GM21528 (cell line): Measurements from ENCODE around the gene PTPN13.

Experiments used
- ATAC-seq: cut with Tn5 transposase; IDR thresholded peaks from one replicate; pipeline ENCODE4 v1.9.1; 2021; ENCODE audit warnings: mild to moderate bottlenecking, moderate library complexity; ENCODE audit not compliant: unreplicated experiment, low FRiP score

Gene PTPN13, protein sequence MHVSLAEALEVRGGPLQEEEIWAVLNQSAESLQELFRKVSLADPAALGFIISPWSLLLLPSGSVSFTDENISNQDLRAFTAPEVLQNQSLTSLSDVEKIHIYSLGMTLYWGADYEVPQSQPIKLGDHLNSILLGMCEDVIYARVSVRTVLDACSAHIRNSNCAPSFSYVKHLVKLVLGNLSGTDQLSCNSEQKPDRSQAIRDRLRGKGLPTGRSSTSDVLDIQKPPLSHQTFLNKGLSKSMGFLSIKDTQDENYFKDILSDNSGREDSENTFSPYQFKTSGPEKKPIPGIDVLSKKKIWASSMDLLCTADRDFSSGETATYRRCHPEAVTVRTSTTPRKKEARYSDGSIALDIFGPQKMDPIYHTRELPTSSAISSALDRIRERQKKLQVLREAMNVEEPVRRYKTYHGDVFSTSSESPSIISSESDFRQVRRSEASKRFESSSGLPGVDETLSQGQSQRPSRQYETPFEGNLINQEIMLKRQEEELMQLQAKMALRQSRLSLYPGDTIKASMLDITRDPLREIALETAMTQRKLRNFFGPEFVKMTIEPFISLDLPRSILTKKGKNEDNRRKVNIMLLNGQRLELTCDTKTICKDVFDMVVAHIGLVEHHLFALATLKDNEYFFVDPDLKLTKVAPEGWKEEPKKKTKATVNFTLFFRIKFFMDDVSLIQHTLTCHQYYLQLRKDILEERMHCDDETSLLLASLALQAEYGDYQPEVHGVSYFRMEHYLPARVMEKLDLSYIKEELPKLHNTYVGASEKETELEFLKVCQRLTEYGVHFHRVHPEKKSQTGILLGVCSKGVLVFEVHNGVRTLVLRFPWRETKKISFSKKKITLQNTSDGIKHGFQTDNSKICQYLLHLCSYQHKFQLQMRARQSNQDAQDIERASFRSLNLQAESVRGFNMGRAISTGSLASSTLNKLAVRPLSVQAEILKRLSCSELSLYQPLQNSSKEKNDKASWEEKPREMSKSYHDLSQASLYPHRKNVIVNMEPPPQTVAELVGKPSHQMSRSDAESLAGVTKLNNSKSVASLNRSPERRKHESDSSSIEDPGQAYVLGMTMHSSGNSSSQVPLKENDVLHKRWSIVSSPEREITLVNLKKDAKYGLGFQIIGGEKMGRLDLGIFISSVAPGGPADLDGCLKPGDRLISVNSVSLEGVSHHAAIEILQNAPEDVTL (N-terminal part only)

DNA sequence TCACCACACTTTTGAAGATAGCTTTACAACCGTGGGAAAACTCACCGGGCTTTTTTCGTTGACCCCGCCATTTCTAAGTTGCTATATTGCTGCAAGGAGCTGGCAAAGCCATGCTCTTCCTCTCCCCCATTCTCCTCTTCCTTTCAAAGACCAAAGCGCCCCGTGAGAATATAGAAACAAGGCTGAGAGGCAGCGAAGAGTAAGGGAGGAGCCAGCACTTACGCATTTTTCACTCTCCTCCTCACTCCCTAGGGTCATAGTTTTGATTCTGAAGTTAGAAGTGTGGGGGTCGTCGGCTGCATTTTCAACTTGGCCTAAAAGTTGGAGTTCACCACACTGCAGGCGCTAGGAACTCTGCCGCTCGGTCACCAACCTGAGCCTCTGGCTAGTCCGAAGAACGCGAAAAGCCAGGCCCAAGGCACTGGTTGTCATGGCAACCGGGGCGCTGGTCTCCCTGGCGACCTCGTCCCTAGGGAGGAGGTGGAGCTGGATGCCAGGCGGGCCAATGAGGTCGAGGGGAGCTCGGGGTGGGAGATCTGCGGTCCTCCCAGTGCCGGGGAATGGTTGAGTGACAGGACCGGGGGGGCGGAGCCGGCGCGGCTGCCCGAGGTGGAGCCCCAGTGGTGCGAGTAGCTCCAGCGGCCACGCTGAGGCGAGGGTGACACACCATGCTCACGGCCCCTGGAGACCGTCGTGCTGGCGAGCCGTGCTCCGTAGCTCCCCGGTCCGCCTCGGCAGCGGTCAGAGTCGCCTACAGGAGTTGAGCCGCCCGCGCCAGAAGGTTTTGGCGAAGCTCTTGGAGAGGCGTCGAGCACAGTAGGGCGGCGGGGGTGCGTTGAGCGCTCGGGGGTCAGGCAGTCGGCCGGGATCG, at the start of gene PTPN13:
PTPN13 (plus strand) TSS at position 628 of the 871 bp plus-strand sequence. CDS start 40,942 bp downstream, outside the sequence.
- ATAC-seq: peak; percentile 98

DNA sequence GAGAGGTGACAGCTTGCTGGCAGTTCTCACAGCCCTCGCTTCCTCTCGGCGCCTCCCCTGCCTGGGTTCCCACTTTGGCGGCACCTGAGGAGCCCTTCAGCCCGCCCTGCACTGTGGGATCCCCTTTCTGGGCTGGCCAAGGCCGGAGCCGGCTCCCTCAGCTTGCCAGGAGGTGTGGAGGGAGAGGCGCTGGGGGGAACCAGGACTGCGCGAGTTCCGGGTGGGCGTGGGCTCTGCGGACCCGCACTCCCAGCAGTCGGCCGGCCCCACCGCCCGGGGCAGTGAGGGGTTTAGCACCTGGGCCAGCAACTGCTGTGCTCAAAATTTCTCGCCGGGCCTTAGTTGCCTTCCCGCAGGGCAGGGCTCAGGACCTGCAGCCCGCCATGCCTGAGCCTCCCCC, 47.0 kb upstream of the PTPN13 start:
- no peak for ATAC-seq

DNA sequence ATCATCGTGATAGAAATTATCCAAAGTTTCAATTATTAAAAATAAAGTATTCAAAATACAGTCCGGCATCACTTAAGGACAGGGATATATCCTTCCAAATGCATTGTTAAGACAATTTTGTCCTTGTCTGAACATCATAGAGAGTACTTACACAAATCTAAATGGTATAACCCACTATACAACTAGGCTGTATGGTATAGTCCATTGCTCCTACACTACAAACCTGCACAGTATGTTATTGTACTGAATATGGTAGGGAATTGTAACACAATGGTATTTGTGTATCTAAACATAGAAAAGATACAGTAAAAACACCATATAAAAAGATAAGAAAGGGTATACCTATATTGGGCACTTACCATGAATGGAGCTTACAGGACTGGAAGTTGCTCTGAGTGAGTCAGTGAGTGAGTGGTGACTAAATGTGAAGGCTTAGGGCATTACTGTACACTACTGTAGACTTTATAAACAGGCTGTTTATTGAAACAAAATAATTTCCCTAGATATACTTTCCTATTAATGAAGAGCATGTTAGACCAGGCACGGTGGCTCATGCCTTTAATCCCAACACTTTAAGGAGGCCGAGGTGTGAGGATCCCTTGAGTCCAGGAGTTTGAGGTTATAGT, 44.8 kb upstream of the PTPN13 start:
- no peak for ATAC-seq

DNA sequence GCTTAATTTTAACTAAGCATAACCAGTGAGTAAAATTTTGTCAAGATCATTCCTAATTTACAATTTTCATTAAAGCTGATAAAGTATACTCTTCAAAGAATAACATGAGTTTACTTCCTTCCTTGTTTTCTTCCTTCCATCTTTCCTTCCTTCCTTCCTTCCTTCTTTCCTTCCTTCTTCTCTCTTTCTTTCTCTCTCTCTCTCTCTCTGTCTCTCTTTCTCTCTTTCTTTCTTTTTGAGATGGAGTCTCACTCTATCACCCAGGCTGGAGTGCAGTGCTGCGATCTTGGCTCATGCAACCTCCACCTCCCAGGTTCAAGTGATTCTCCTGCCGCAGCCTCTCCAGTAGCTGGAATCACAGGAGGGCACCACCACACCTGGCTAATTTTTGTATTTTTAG, 42.7 kb upstream of the PTPN13 start:
- ATAC-seq: no peak

DNA sequence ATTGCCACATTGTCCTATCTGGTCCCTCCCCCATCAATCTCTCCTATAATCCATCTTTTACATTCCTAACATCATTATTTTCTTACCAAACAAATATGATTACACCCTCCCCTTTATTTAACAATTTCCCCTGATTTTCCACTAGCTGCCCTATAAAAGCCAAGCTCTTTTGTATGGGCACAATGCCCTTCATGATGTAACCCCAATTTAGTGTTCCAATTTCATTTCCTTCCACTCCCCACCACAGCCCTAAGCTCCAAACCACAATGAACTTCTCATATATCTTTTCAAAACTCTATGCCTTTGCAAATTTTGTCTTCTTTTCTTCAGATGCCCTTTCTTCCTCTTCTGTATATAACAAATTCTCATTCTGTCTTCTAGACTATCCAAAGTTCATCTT, 39.5 kb upstream of the PTPN13 start:
- ATAC-seq: no peak

DNA sequence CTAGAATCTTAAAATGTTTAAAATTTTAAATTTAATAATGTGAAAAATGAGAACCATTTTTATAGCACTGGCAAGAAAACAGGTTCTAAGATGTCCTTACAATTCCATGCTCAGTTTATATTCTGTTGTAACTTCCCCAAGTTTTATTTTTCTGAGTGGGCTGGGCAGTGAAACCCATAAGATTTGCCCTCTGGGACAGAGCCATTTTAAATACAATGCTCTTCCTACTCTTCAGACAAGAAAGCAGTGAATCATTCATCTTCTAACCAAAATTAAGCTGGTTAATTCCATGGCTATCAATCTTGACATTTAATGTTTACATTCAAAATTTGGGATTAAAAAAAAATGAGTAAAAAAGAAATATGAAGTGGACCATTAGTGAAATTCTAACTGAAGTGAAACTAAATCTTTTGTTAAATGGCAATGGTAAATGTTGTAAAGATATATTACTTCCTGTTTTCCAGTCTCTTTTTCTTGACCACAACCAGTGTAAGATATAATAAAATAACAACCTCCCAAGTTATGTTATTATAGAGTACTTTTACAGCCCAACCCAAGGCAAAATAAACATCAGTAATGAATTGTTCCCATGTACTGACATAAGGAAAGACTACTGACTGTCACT, 37.2 kb upstream of the PTPN13 start:
- ATAC-seq: peak; percentile 47

DNA sequence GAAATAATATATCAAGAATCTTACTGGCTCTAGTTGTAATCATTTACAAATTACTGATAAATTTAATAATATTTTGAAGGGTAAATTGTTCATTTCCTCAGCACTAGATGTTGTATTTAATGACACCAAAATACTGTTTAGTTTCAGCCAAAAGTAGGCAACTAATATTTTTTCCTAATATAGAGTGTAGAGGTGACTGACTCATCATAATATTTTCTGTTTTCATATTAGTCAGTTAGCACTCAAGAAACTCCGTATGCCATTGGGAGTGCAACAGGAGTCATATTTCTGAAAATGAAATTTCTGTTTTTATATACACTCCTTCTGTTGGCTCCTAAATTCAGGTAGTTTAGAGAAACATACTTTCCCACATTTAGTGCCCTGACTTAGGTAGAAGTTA, 36.6 kb upstream of the PTPN13 start:
- ATAC-seq: peak; percentile 90

DNA sequence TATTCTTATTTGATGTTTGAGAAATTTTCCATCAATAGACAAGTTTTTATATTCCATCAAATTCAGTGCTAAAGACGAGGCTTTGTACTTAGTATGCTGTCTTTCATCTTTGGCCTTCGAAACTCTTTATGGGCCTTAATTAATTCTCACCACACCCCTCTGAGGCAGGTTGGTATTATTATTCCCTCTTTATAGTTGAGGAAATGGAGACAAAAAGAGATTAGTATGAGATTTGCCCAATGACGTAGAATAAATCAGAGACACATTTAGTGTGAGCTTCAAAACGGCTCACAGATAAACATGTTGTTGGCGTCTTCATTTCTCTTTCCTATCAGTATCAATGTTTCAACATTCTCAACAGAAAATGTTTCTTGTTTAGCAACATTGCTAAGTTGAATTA, 35.9 kb upstream of the PTPN13 start:
- no peak for ATAC-seq

DNA sequence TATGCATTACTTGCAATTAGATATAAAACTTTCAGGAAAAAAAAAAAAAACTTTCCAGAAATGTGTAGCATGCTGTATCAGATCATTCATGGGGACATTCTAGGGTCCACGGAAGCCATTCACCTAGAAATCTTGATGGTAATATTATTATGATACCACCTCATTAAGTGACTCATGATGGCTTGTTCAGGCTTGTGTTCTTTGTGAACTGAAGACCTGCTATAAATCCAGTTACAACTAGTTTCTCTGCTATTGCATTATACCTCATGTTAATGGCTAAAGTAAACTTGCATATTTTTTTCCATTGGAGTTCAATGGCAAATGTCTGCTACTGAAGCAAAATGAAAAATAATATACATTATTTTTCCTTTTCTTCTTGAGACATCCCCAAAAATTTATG, 35.3 kb upstream of the PTPN13 start:
- ATAC-seq: no peak

DNA sequence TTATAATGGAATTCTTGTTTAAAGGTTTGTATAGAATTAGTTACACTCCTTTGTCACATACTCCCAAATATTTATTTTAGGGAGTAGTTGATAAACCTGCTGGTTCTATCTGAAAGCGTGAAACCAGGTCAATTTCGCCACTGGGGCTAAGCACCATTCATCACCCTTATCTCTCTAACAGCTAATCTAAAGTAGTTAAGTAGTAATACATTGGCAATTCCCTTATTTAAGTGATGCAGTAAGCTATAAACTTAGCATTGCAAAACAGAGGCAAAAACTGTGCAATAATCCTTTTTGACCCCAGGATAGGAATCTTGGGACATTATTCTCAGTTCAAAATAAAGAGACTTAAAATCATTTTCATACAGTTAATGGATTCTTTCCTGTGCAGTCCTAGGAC, 33.7 kb upstream of the PTPN13 start:
- ATAC-seq: no peak

DNA sequence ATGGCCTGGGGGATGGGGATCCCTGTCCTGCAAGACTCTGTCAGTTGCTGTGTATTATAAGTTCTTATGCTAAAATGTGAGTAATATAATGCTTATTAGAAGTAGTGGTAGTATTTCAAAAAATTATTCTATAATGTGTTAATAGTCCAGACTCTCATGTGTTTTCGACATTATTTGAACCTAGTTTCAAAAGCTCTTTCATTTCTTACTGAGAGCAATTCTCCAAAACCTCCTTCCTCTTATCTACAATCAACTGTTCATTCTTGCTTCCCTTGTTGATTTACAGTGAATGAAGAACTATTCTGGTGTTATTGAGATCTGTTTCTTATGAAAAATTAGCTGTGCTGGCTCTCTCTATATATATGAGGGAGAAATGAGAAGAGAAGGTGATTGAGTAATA, 32.9 kb upstream of the PTPN13 start:
- ATAC-seq: no peak

DNA sequence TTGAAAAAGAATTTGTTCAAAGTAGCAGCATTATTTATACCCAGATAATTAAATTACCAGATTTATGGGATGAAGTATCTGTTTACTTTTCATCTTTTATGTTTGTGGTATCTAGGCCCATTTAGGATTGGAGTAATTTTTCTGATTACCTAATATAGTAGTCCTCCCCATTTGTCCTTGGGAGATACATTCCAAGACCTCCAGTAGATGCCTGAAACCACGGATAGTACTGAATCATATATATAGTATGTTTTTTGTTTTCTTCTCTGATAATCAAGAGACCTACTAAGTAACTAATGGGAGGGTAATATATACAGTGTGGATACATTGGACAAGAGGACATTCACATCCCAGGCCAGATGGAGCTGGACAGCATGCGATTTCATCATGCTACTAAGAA, 30.7 kb upstream of the PTPN13 start:
- ATAC-seq: no peak

DNA sequence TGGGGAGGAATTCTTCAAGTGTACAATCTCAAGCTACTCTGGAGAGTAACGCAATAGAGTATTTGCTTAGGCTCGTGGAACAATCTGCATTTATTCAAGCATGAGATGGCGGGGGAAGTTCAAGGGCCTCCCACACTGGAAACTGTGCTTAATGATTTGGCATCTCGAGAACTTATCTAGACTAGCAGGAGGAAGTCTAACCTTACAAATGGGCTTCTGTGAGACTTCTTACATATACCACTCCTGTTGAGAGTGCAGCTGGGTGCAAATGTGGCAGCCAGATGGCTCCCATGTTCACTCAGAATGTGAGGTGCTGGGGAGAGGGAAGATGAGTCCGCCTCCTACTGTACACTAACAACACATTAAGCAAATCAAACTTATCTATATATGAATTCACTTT, 29.3 kb upstream of the PTPN13 start:
- no peak for ATAC-seq

DNA sequence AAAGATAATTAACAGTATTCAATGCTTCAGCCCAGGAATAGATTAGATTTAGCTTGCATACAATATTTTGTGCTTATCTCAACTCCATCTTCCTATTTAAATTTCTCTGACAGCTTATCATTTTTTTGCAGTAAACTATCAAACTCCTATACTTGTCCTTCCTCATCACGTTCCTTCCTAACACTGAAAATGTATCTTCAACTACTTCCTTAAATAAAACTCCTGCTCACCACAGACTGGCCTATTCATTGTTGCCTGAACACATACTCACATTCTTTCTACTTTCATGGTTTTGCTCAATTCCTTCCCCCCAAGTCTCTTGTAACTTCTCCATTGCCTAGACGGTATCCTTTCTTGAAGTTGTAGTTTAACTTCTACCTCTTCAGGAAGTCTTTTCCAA, 28.5 kb upstream of the PTPN13 start:
- no peak for ATAC-seq

DNA sequence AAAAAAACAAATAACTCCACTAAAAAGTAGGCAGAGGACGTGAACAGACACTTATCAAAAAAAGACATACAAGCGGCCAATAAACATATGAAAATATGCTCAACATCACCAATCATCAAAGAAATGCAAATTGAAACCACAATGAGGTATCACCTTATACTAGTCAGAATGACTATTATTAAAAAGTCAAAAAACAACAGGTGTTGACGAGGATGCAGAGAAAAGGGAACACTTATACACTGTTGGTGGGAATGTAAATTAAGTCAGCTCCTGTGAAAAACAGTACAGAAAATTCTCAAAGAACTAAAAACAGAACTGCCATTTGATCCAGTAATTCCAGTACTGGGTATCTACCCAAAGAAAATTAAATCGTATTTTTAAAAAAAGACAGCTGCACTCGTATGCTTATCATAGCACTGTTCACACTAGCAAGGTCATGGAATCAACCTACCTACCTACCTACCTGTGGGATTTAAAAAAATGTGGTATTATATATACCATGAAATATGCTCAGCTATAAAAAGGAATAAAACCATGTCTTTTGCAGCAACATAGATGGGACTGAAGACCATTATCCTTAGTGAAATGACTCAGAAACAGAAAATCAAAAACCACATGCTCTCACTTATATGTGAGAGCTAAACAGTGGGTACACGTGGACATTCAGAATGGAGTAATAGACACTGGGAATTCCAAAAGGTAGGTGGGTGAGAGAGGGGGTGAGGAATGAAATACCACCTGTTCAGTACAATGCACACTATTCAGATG, 24.8 kb upstream of the PTPN13 start:
- no peak for ATAC-seq

DNA sequence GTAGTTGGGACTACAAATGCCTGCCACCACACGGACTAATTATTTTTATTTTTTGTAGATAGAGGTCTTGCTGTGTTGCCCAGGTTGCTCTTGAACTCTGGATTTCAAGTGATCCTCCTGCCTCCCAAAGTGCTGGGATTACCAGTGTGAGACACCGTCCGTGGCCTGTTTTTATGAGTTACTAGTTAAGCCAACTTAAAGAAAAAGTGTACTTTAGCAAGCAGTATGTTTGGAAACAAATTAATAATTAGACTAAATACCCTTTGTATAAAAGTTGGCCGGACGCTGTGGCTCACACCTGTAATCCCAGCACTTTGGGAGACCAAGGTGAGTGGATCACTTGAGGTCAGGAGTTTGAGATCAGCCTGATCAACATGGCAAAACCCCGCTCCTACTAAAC, 14.2 kb upstream of the PTPN13 start:
- ATAC-seq: no peak

DNA sequence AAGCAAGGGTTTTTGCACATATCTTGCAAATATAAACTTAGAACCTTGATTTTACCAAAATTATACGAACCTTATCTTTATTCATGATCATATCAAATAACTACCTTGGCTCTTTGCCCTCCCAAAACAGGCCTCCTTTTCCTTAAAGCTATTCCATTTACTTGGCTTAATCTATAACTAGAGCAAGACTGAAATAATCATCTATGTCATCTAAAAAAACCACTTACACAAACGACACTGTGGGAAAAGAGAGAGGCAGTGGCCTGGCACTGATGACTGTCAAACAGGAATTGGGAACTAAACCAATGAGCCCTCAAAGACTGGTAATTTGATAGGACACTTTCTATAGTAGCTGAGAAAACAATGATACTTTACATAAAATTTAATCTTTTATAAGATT, 11.7 kb upstream of the PTPN13 start:
- ATAC-seq: no peak

DNA sequence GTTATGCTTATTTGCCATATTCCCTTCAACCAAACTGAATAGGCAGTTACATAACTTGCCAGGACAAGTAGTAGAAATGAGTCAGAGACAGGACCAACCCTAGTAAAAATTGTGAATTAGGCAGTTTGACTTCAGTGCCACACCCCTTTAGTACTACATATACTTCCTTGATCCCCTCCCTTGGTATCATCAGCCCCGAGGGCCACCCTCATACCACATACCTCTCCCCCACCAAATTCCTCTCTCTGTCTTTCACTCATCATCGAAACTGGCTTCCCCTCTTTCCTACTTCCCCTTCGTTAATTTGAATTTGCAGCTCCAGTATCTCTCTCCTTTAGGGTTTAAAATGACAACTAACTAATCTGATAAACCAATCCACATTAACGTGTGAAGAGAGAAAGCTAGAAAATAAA, 7.9 kb upstream of the PTPN13 start:
- no peak for ATAC-seq
